CD14-positive monocyte (primary cell): ENCODE measurements around the gene PRPF40B. TPM values are rescaled to one million over a fixed set of nuclear protein-coding genes. Genes with fewer than 3 reads are reported as not detected.

Experiments used
- DNase-seq, 3 donors: peaks; one replicate each; pipeline ENCODE4 v3.0.0-alpha.2; 2011 to 2022
- H2AFZ ChIP-seq: 2 replicates; pipeline ENCODE4 v1.6.0; 2012; ENCODE audit warnings: mild to moderate bottlenecking, low read depth, low read length, inconsistent platforms; ENCODE audit not compliant: insufficient read depth, poor library complexity, severe bottlenecking
- H3K27ac ChIP-seq, 2 donors: 1 replicate in 1 of 2; 2 replicates in 1 of 2; pipeline ENCODE4 v1.5.1; 2012 to 2013; ENCODE audit warnings: low read length in 2 of 2, control low read depth in 1 of 2, inconsistent platforms in 1 of 2, low read depth in 1 of 2, mild to moderate bottlenecking in 1 of 2
- H3K27me3 ChIP-seq, 2 donors: one replicate each; pipeline versions ENCODE4 v1.6.0 to v1.6.1; 2011 to 2013; ENCODE audit warnings: low read length in 2 of 2; ENCODE audit not compliant: control insufficient read depth in 2 of 2, insufficient read depth in 2 of 2
- H3K36me3 ChIP-seq, 2 donors: replicated peaks in 1 of 2; 1 replicate in 1 of 2; 2 replicates in 1 of 2; pipeline versions ENCODE4 v1.5.1 to v1.6.1; 2012 to 2013; ENCODE audit warnings: low read length in 2 of 2, control low read depth in 1 of 2, inconsistent platforms in 1 of 2, mild to moderate bottlenecking in 1 of 2; ENCODE audit not compliant: insufficient read depth in 2 of 2, control insufficient read depth in 1 of 2
- H3K4me1 ChIP-seq, 2 donors: 1 replicate in 1 of 2; 2 replicates in 1 of 2; pipeline versions ENCODE4 v1.5.1 to v1.6.1; 2012 to 2013; ENCODE audit warnings: low read length in 2 of 2, control low read depth in 1 of 2, inconsistent platforms in 1 of 2, mild to moderate bottlenecking in 1 of 2, moderate library complexity in 1 of 2; ENCODE audit not compliant: insufficient read depth in 2 of 2, control insufficient read depth in 1 of 2
- H3K4me2 ChIP-seq: replicated peaks from 2 replicates; pipeline ENCODE3; 2012; ENCODE audit warnings: low read length, moderate library complexity, mild to moderate bottlenecking; ENCODE audit not compliant: poor library complexity, severe bottlenecking; ENCODE audit errors: extremely low read depth
- H3K4me3 ChIP-seq, 3 experiments: fragments of 200-600 bp in 1 of 3; sonication (generic) in 1 of 3; replicated peaks in 1 of 3; 1 replicate in 2 of 3; 2 replicates in 1 of 3; pipeline ENCODE4 v1.5.1; 2011 to 2013; ENCODE audit warnings: low read length in 3 of 3, mild to moderate bottlenecking in 3 of 3, control low read depth in 2 of 3, low read depth in 2 of 3, inconsistent platforms in 1 of 3, moderate library complexity in 1 of 3
- H3K79me2 ChIP-seq: 2 replicates; pipeline ENCODE4 v1.6.0; 2012; ENCODE audit warnings: mild to moderate bottlenecking, control low read depth, inconsistent platforms, low read length, moderate library complexity; ENCODE audit not compliant: insufficient read depth
- H3K9ac ChIP-seq: 2 replicates; pipeline ENCODE4 v1.6.0; 2017; ENCODE audit warnings: low read length, mild to moderate bottlenecking; ENCODE audit not compliant: insufficient read depth, poor library complexity, severe bottlenecking
- H3K9me3 ChIP-seq, 2 donors: replicated peaks in 1 of 2; 1 replicate in 1 of 2; 2 replicates in 1 of 2; pipeline versions ENCODE4 v1.5.1 to v1.6.1; 2012 to 2013; ENCODE audit warnings: low read length in 2 of 2, control low read depth in 1 of 2; ENCODE audit not compliant: control insufficient read depth in 1 of 2, insufficient read depth in 1 of 2
- H4K20me1 ChIP-seq: 2 replicates; pipeline ENCODE4 v1.6.0; 2012; ENCODE audit warnings: mild to moderate bottlenecking, low read length, control low read depth, moderate library complexity; ENCODE audit not compliant: insufficient read depth
- H3K27ac Mint-ChIP-seq, 7 donors: one replicate each; pipeline ENCODE4 v1.8.0; 2020; ENCODE audit warnings: mild to moderate bottlenecking in 7 of 7, mixed read lengths in 7 of 7, moderate library complexity in 6 of 7, inconsistent platforms in 2 of 7
- H3K27me3 Mint-ChIP-seq, 3 donors: one replicate each; pipeline ENCODE4 v1.8.0; 2021 to 2022; ENCODE audit warnings: low read depth in 3 of 3, mild to moderate bottlenecking in 3 of 3, mixed read lengths in 3 of 3, moderate library complexity in 3 of 3, inconsistent platforms in 1 of 3
- H3K36me3 Mint-ChIP-seq, 2 donors: one replicate each; pipeline ENCODE4 v1.8.0; 2020; ENCODE audit warnings: mixed read lengths in 2 of 2, inconsistent platforms in 1 of 2, mild to moderate bottlenecking in 1 of 2
- H3K4me1 Mint-ChIP-seq: one replicate; pipeline ENCODE4 v1.8.0; 2020; ENCODE audit warnings: mild to moderate bottlenecking, mixed read lengths
- H3K4me3 Mint-ChIP-seq, 2 donors: one replicate each; pipeline ENCODE4 v1.8.0; 2020; ENCODE audit warnings: mild to moderate bottlenecking in 2 of 2, mixed read lengths in 2 of 2, moderate library complexity in 1 of 2
- H3K9me3 Mint-ChIP-seq, 7 donors: one replicate each; pipeline ENCODE4 v1.8.0; 2020 to 2022; ENCODE audit warnings: mixed read lengths in 7 of 7, mild to moderate bottlenecking in 6 of 7, moderate library complexity in 6 of 7, inconsistent platforms in 2 of 7
- WGBS: methylation state at CpG from one replicate; pipeline ENCODE4 v1.1.5; 2013; ENCODE audit warnings: missing lambda C conversion rate; ENCODE audit not compliant: insufficient coverage; 5-methylcytosine and 5-hydroxymethylcytosine counted together
- intact Hi-C, 2 donors: fragments of 100-400 bp; cut with micrococcal nuclease; formaldehyde crosslinking; loops; one replicate each; pipeline versions ENCODE4 v1.15.0 to v1.15.1; 2023
- polyA plus RNA-seq, 3 donors: library from polyadenylated mRNA; depleted of rRNA in 1 of 3; unstranded in 2 of 3; stranded (reverse) in 1 of 3; fragments of 300-500 nt in 2 of 3; fragments of >200 nt in 1 of 3; fragmentation: Illumina TruSeq in 2 of 3; gene quantifications; 1 replicate in 2 of 3; 2 replicates in 1 of 3; pipeline ENCODE4 v1.2.3, GENCODE V29; 2012 to 2021
- TF ChIP-seq, protein P1 (sequence below): fragments of 200-600 bp; IDR thresholded peaks from one replicate; pipeline ENCODE4 v1.8.0; 2022; ENCODE audit warnings: antibody characterized with exemption, mild to moderate bottlenecking

The PRPF40B gene
- polyA plus RNA-seq, 3 donors = 0.14 to 1.3 (median 0.57) TPM

GRCh38 chr12:49616533-49617219, 6.7 kb upstream of the PRPF40B start:
- no peak overlapping the region for H2AFZ ChIP-seq
- no peaks in the 10 kb centered on the region for H4K20me1 ChIP-seq
- peaks cover 0 to 25% (median 14%) of the 10 kb centered on the region in 7 donors for H3K9me3 Mint-ChIP-seq
- no peaks in the 10 kb centered on the region for H3K36me3 Mint-ChIP-seq
- intact Hi-C loops = no loop called here
- no peak overlapping the region for H3K4me3 Mint-ChIP-seq
- H3K4me1 ChIP-seq = peaks cover 2% of the 10 kb centered on the region in 2 donors
- H3K27ac ChIP-seq = no peak overlapping the region
- no peak overlapping the region for H3K4me2 ChIP-seq
- no peaks in the 10 kb centered on the region for H3K36me3 ChIP-seq
- H3K4me1 Mint-ChIP-seq = peaks cover 2% of the 10 kb centered on the region
- no peak overlapping the region for H3K27ac Mint-ChIP-seq
- no peak for DNase-seq
- peaks cover 0 to 3% of the 10 kb centered on the region in 2 donors for H3K9me3 ChIP-seq
- 56% methylated on average over 4 of the region's 5 CpGs for WGBS
- H3K4me3 ChIP-seq = no peak overlapping the region
- no peaks in the 10 kb centered on the region for H3K79me2 ChIP-seq
- TF ChIP-seq, protein P1, sequence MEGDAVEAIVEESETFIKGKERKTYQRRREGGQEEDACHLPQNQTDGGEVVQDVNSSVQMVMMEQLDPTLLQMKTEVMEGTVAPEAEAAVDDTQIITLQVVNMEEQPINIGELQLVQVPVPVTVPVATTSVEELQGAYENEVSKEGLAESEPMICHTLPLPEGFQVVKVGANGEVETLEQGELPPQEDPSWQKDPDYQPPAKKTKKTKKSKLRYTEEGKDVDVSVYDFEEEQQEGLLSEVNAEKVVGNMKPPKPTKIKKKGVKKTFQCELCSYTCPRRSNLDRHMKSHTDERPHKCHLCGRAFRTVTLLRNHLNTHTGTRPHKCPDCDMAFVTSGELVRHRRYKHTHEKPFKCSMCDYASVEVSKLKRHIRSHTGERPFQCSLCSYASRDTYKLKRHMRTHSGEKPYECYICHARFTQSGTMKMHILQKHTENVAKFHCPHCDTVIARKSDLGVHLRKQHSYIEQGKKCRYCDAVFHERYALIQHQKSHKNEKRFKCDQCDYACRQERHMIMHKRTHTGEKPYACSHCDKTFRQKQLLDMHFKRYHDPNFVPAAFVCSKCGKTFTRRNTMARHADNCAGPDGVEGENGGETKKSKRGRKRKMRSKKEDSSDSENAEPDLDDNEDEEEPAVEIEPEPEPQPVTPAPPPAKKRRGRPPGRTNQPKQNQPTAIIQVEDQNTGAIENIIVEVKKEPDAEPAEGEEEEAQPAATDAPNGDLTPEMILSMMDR = no peak
- H3K9ac ChIP-seq = no peak overlapping the region
- peaks cover 13 to 45% of the 10 kb centered on the region in 2 donors for H3K27me3 ChIP-seq
- peaks cover 32 to 57% (median 49%) of the 10 kb centered on the region in 3 donors for H3K27me3 Mint-ChIP-seq

- WGBS = no CpG with 5 or more reads among the region's 1 CpG
- H3K27ac ChIP-seq = no peak overlapping the region
- H3K9ac ChIP-seq = no peak overlapping the region
- no peaks in the 10 kb centered on the region for H3K36me3 ChIP-seq
- Mint-ChIP-seq H3K27ac (no peak overlapping the region), H3K4me1 (peaks cover 15% of the 10 kb centered on the region), H3K9me3 (peaks cover 0 to 18% (median 10%) of the 10 kb centered on the region in 7 donors), H3K36me3 (no peaks in the 10 kb centered on the region), H3K4me3 (peak overlapping the region in 1 of 2 donors; percentile 6), H3K27me3 (peaks cover 41 to 64% (median 56%) of the 10 kb centered on the region in 3 donors)
- peaks cover 15 to 17% of the 10 kb centered on the region in 2 donors for H3K4me1 ChIP-seq
- intact Hi-C loops = no loop called here
- no peaks in the 10 kb centered on the region for H4K20me1 ChIP-seq
- no peaks in the 10 kb centered on the region for H3K79me2 ChIP-seq
- no peak overlapping the region for H2AFZ ChIP-seq
- peaks cover 15 to 54% of the 10 kb centered on the region in 2 donors for H3K27me3 ChIP-seq
- no peak overlapping the region for H3K4me3 ChIP-seq
- TF ChIP-seq, protein P1 = no peak
- no peak for DNase-seq
- peaks cover 0 to 3% of the 10 kb centered on the region in 2 donors for H3K9me3 ChIP-seq
- H3K4me2 ChIP-seq = no peak overlapping the region
These were observed 4.8 kb upstream of the PRPF40B start for GRCh38 chr12:49618576-49618975.
